A204.1 (cell line): ENCODE data around the gene SPATA6L.

ENCODE experiments used
- FAIRE-seq: peaks from 2 replicates; lab custom pipeline; 2012; peaks lifted over from hg19 to GRCh38; lab: Jason Lieb, UNC

Gene SPATA6L

GRCh38 chr9:4548811-4549725 lies 117.2 kb downstream of the SPATA6L start:
- no peak for FAIRE-seq
